ENCODE data around the gene DSCAM.

Gene DSCAM

DNA sequence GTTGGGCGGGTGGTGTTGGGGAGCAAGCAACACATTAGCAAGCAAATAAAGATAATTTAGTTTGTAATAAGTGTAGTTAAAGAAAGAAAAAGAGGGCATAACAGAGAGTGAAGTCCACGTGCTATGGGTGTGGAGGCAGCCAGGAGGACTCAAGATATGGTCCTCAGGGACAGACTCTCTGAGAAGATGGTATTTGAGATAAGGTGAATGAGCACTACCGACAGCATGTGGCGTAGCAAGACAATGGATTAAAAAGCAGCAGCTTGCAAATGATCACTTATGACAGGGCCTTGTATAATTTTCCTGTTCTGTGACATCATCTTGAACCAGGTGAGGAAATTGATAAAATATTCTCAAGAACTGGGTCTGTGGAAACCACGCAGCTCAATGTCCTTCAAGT lies 491.9 kb downstream of the DSCAM start:
- Histone ChIP-seq H3F3A (ENCODE audit: insufficient read depth, low read length) (no peaks in the 10 kb centered on the region), H3K27ac (ENCODE audit: low read depth, low read length, poor library complexity, severe bottlenecking) (no peak overlapping the region), H3K4me1 (ENCODE audit: insufficient read depth, low read length, severe bottlenecking) (no peaks in the 10 kb centered on the region), H4K20me1 (ENCODE audit: insufficient read depth, low read length) (no peaks in the 10 kb centered on the region), H2AFZ (ENCODE audit: low read length) (no peak overlapping the region), H3K9me3 (ENCODE audit: low read length) (no peaks in the 10 kb centered on the region), H3K4me2 (ENCODE audit: low read length) (no peak overlapping the region), H3K9me2 (ENCODE audit: low read depth, low read length) (no peaks in the 10 kb centered on the region), H3K79me2 (ENCODE audit: insufficient read depth, low read length) (no peaks in the 10 kb centered on the region), H3K9ac (ENCODE audit: low read length) (no peak overlapping the region), H3K27me3 (ENCODE audit: insufficient read depth, low read length) (no peaks in the 10 kb centered on the region), H3K36me3 (ENCODE audit: insufficient read depth, low read length) (no peaks in the 10 kb centered on the region), H3K4me3 (ENCODE audit: low read depth, low read length, poor library complexity, severe bottlenecking) (no peak overlapping the region)
- TF ChIP-seq EZH2 (IDR thresholded peaks at IDR 0.05; ENCODE audit: borderline replicate concordance, low read length) = no peak
- TF ChIP-seq, protein P1, sequence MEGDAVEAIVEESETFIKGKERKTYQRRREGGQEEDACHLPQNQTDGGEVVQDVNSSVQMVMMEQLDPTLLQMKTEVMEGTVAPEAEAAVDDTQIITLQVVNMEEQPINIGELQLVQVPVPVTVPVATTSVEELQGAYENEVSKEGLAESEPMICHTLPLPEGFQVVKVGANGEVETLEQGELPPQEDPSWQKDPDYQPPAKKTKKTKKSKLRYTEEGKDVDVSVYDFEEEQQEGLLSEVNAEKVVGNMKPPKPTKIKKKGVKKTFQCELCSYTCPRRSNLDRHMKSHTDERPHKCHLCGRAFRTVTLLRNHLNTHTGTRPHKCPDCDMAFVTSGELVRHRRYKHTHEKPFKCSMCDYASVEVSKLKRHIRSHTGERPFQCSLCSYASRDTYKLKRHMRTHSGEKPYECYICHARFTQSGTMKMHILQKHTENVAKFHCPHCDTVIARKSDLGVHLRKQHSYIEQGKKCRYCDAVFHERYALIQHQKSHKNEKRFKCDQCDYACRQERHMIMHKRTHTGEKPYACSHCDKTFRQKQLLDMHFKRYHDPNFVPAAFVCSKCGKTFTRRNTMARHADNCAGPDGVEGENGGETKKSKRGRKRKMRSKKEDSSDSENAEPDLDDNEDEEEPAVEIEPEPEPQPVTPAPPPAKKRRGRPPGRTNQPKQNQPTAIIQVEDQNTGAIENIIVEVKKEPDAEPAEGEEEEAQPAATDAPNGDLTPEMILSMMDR (IDR thresholded peaks at IDR 0.05; ENCODE audit: low read length) = no peak

- no peaks in the 10 kb centered on the region for H3K4me1 ChIP-seq (ENCODE audit: insufficient read depth, low read length, severe bottlenecking)
- no peak overlapping the region for H3K4me2 ChIP-seq (ENCODE audit: low read length)
- H3K4me3 ChIP-seq (ENCODE audit: low read depth, low read length, poor library complexity, severe bottlenecking) = no peak overlapping the region
- no peaks in the 10 kb centered on the region for H3K9me3 ChIP-seq (ENCODE audit: low read length)
- TF ChIP-seq EZH2 (IDR thresholded peaks at IDR 0.05; ENCODE audit: borderline replicate concordance, low read length) = no peak
- TF ChIP-seq, protein P1 (IDR thresholded peaks at IDR 0.05; ENCODE audit: low read length) = no peak
- H3K9me2 ChIP-seq (ENCODE audit: low read depth, low read length) = no peaks in the 10 kb centered on the region
- H3K9ac ChIP-seq (ENCODE audit: low read length) = no peak overlapping the region
- no peaks in the 10 kb centered on the region for H4K20me1 ChIP-seq (ENCODE audit: insufficient read depth, low read length)
- H3K36me3 ChIP-seq (ENCODE audit: insufficient read depth, low read length) = no peaks in the 10 kb centered on the region
- H3K79me2 ChIP-seq (ENCODE audit: insufficient read depth, low read length) = no peaks in the 10 kb centered on the region
- no peak overlapping the region for H3K27ac ChIP-seq (ENCODE audit: low read depth, low read length, poor library complexity, severe bottlenecking)
- no peaks in the 10 kb centered on the region for H3F3A ChIP-seq (ENCODE audit: insufficient read depth, low read length)
- H3K27me3 ChIP-seq (ENCODE audit: insufficient read depth, low read length) = no peaks in the 10 kb centered on the region
- H2AFZ ChIP-seq (ENCODE audit: low read length) = no peak overlapping the region
These were observed 496.0 kb downstream of the DSCAM start for GRCh38 chr21:40351006-40351405.

DNA sequence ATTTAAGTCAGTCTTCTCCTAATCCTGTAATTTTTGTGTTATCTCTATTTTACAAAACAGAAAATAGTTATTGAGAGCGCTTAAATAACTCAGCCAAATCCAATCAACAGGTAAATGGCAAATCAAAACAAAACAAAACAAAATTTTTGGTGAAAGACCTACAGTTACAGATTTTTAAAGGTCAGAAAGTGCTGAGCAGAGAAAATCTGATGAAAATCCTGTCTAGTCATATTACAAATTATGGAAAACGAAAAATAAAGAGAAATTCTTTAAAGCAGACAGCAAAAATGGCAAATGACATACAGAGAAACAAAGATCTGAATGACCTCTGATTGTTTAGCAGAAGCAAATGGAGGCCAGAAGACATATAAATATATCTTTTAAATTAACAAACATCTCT lies 497.4 kb downstream of the DSCAM start:
- no peaks in the 10 kb centered on the region for H4K20me1 ChIP-seq (ENCODE audit: insufficient read depth, low read length)
- H2AFZ ChIP-seq (ENCODE audit: low read length) = no peak overlapping the region
- no peaks in the 10 kb centered on the region for H3K36me3 ChIP-seq (ENCODE audit: insufficient read depth, low read length)
- no peaks in the 10 kb centered on the region for H3K9me2 ChIP-seq (ENCODE audit: low read depth, low read length)
- H3K4me3 ChIP-seq (ENCODE audit: low read depth, low read length, poor library complexity, severe bottlenecking) = no peak overlapping the region
- H3K27me3 ChIP-seq (ENCODE audit: insufficient read depth, low read length) = no peaks in the 10 kb centered on the region
- no peaks in the 10 kb centered on the region for H3K79me2 ChIP-seq (ENCODE audit: insufficient read depth, low read length)
- no peak overlapping the region for H3K9ac ChIP-seq (ENCODE audit: low read length)
- H3K27ac ChIP-seq (ENCODE audit: low read depth, low read length, poor library complexity, severe bottlenecking) = no peak overlapping the region
- no peak overlapping the region for H3K4me2 ChIP-seq (ENCODE audit: low read length)
- no peaks in the 10 kb centered on the region for H3K9me3 ChIP-seq (ENCODE audit: low read length)
- no peaks in the 10 kb centered on the region for H3K4me1 ChIP-seq (ENCODE audit: insufficient read depth, low read length, severe bottlenecking)
- TF ChIP-seq EZH2 (IDR thresholded peaks at IDR 0.05; ENCODE audit: borderline replicate concordance, low read length) = no peak
- TF ChIP-seq, protein P1 (IDR thresholded peaks at IDR 0.05; ENCODE audit: low read length) = no peak
- no peaks in the 10 kb centered on the region for H3F3A ChIP-seq (ENCODE audit: insufficient read depth, low read length)

Measured in OCI-LY1 (cell line).